IMR-90 (cell line): Measurements from ENCODE around the gene CDK14. TPM values are rescaled to one million over a fixed set of nuclear protein-coding genes. Genes with fewer than 3 reads are reported as not detected.

Source experiments
- ATAC-seq: fragments of 200-7000 bp; cut with Tn5 transposase; 2 replicates; pipeline ENCODE4 v1.9.1; 2020; ENCODE audit warnings: low read depth, mild to moderate bottlenecking, moderate library complexity
- BruUV-seq: library from RNA; stranded (reverse); fragments of 400-500 nt; replicated peaks from 2 replicates; lab custom pipeline; 2021; lab: Mats Ljungman, UMichigan
- CTCF ChIA-PET: fragments of 300-600 bp; formaldehyde crosslinking; extraction: SDS; loops from one replicate; lab custom pipeline; 2021; ENCODE audit warnings: antibody characterized with exemption; lab: Yijun Ruan, JAX
- POLR2A ChIA-PET: fragments of 300-600 bp; sonication (Branson Sonifier 250); formaldehyde crosslinking; loops from one replicate; lab custom pipeline; 2022; ENCODE audit warnings: antibody characterized with exemption; ENCODE audit not compliant: unreplicated experiment; lab: Charles Lee
- DNase-seq: peaks from one replicate; pipeline ENCODE4 v3.0.0; 2013
- H2AFZ ChIP-seq: replicated peaks from 2 replicates; pipeline ENCODE3; 2013; ENCODE audit warnings: low read length, mild to moderate bottlenecking; ENCODE audit not compliant: poor library complexity
- H2AK5ac ChIP-seq: 2 replicates; pipeline ENCODE4 v1.6.1; 2013; ENCODE audit warnings: low read depth, low read length, inconsistent platforms
- H2AK9ac ChIP-seq: replicated peaks from 2 replicates; pipeline ENCODE3; 2013; ENCODE audit warnings: mild to moderate bottlenecking, low read depth, low read length, moderate library complexity; ENCODE audit not compliant: poor library complexity
- H2BK120ac ChIP-seq: 2 replicates; pipeline ENCODE4 v1.6.1; 2013; ENCODE audit warnings: low read depth, low read length, inconsistent platforms
- H2BK15ac ChIP-seq: 3 replicates; pipeline ENCODE4 v1.6.1; 2013; ENCODE audit warnings: low read depth, low read length, inconsistent platforms
- H2BK20ac ChIP-seq: 2 replicates; pipeline ENCODE4 v1.6.1; 2013; ENCODE audit warnings: low read depth, mild to moderate bottlenecking, inconsistent platforms, low read length, moderate library complexity
- H2BK5ac ChIP-seq: 2 replicates; pipeline ENCODE4 v1.6.1; 2013; ENCODE audit warnings: mild to moderate bottlenecking, low read depth, low read length, inconsistent platforms; ENCODE audit not compliant: poor library complexity, severe bottlenecking
- H3K14ac ChIP-seq: replicated peaks from 2 replicates; pipeline ENCODE4 v1.6.1; 2013; ENCODE audit warnings: low read depth, low read length, inconsistent platforms
- H3K18ac ChIP-seq: 2 replicates; pipeline ENCODE4 v1.6.1; 2013; ENCODE audit warnings: low read depth, low read length, control low read depth
- H3K23ac ChIP-seq: 2 replicates; pipeline ENCODE4 v1.6.1; 2013; ENCODE audit warnings: low read depth, low read length, inconsistent platforms
- H3K27ac ChIP-seq: 2 replicates; pipeline ENCODE4 v1.5.1; 2013; ENCODE audit warnings: mild to moderate bottlenecking, control low read depth, low read length; ENCODE audit not compliant: insufficient read depth
- H3K27me3 ChIP-seq: 2 replicates; pipeline ENCODE4 v1.6.1; 2013; ENCODE audit warnings: low read length; ENCODE audit not compliant: control insufficient read depth, insufficient read depth
- H3K36me3 ChIP-seq: 2 replicates; pipeline ENCODE4 v1.6.1; 2013; ENCODE audit warnings: low read length, mixed read lengths; ENCODE audit not compliant: control insufficient read depth, insufficient read depth
- H3K4ac ChIP-seq: 2 replicates; pipeline ENCODE4 v1.6.1; 2013; ENCODE audit warnings: low read depth, low read length, inconsistent platforms
- H3K4me1 ChIP-seq: 2 replicates; pipeline ENCODE4 v1.6.1; 2013; ENCODE audit warnings: low read length, mixed read lengths; ENCODE audit not compliant: control insufficient read depth, insufficient read depth
- H3K4me2 ChIP-seq: 2 replicates; pipeline ENCODE4 v1.6.1; 2013; ENCODE audit warnings: low read depth, mild to moderate bottlenecking, control low read depth, low read length, moderate library complexity
- H3K4me3 ChIP-seq: 2 replicates; pipeline ENCODE4 v1.5.1; 2013; ENCODE audit warnings: low read depth, mild to moderate bottlenecking, control low read depth, low read length, moderate library complexity; ENCODE audit not compliant: insufficient read depth
- H3K56ac ChIP-seq: 2 replicates; pipeline ENCODE4 v1.6.1; 2013; ENCODE audit warnings: low read length, inconsistent platforms; ENCODE audit not compliant: insufficient read depth; ENCODE audit errors: extremely low read depth
- H3K79me1 ChIP-seq, 2 experiments: 2 replicates each; pipeline ENCODE4 v1.6.1; 2013; ENCODE audit warnings: low read length in 2 of 2, inconsistent platforms in 1 of 2, low read depth in 1 of 2
- H3K9ac ChIP-seq: 2 replicates; pipeline ENCODE4 v1.6.1; 2013; ENCODE audit warnings: low read depth, low read length, control low read depth
- H3K9me1 ChIP-seq: 2 replicates; pipeline ENCODE4 v1.6.1; 2013; ENCODE audit warnings: low read length, inconsistent platforms; ENCODE audit not compliant: insufficient read depth
- H3K9me3 ChIP-seq: 2 replicates; pipeline ENCODE4 v1.6.1; 2013; ENCODE audit warnings: low read length; ENCODE audit not compliant: control insufficient read depth, insufficient read depth
- H4K20me1 ChIP-seq: 2 replicates; pipeline ENCODE4 v1.6.1; 2013; ENCODE audit warnings: low read length, inconsistent platforms; ENCODE audit not compliant: insufficient read depth
- H4K5ac ChIP-seq: 2 replicates; pipeline ENCODE4 v1.6.1; 2013; ENCODE audit warnings: mild to moderate bottlenecking, low read depth, low read length, control low read depth
- H4K8ac ChIP-seq, 2 experiments: 2 replicates each; pipeline ENCODE4 v1.6.1; 2013; ENCODE audit warnings: low read depth in 2 of 2, low read length in 2 of 2, control low read depth in 1 of 2, inconsistent platforms in 1 of 2
- H4K91ac ChIP-seq: 2 replicates; pipeline ENCODE4 v1.6.1; 2013; ENCODE audit warnings: low read depth, low read length, inconsistent platforms; ENCODE audit not compliant: insufficient read depth
- BHLHE40 ChIP-seq: fragments of 150-350 bp; IDR thresholded peaks from 2 replicates; pipeline ENCODE4 v1.6.1; 2016; ENCODE audit warnings: mild to moderate bottlenecking, low read depth, low read length
- CTCF ChIP-seq: conservative IDR thresholded peaks from 2 replicates; pipeline ENCODE4 v1.5.1; 2012; ENCODE audit warnings: mild to moderate bottlenecking, low read depth, low read length, improper control_type of control experiment
- ELK1 ChIP-seq: fragments of 150-350 bp; IDR thresholded peaks from 2 replicates; pipeline ENCODE4 v1.6.1; 2016; ENCODE audit warnings: low read depth, mild to moderate bottlenecking, low read length, moderate library complexity, borderline replicate concordance
- MAFK ChIP-seq: IDR thresholded peaks from 2 replicates; pipeline ENCODE4 v1.6.1; 2012; ENCODE audit warnings: low read depth, low read length, improper control_type of control experiment
- MXI1 ChIP-seq: IDR thresholded peaks from 2 replicates; pipeline ENCODE4 v1.6.1; 2012; ENCODE audit warnings: low read depth, mild to moderate bottlenecking, low read length, moderate library complexity, borderline replicate concordance
- NFE2L2 ChIP-seq: fragments of 150-350 bp; IDR thresholded peaks from 2 replicates; pipeline ENCODE4 v1.6.1; 2016; ENCODE audit warnings: low read depth, mild to moderate bottlenecking, low read length
- POLR2A ChIP-seq: IDR thresholded peaks from 2 replicates; pipeline ENCODE4 v1.6.1; 2012; ENCODE audit warnings: mild to moderate bottlenecking, low read depth, low read length
- RFX5 ChIP-seq: IDR thresholded peaks from 2 replicates; pipeline ENCODE4 v1.8.0; 2012; ENCODE audit warnings: low read depth, mild to moderate bottlenecking, low read length, moderate library complexity
- WGBS, 2 experiments: methylation state at CpG; one replicate each; pipeline versions ENCODE4 v1.1.5 to v1.1.7; 2013; ENCODE audit warnings: missing lambda C conversion rate in 2 of 2; ENCODE audit not compliant: insufficient read length in 1 of 2; ENCODE audit errors: extremely low coverage in 2 of 2; 5-methylcytosine and 5-hydroxymethylcytosine counted together
- dilution Hi-C: fragments of 300-500 bp; cut with HindIII; formaldehyde crosslinking; loops from one replicate; pipeline ENCODE4 v1.14.3; 2018; ENCODE audit warnings: low sequenced_read_pairs; ENCODE audit not compliant: unreplicated experiment
- in situ Hi-C: fragments of 300-500 bp; cut with MboI; formaldehyde crosslinking; loops from 3 replicates; pipeline ENCODE4 v1.14.3; 2019; ENCODE audit warnings: low sequenced_read_pairs, inconsistent platforms, mixed read lengths
- intact Hi-C: fragments of 100-400 bp; cut with micrococcal nuclease; formaldehyde crosslinking; loops from 2 replicates; pipeline ENCODE4 v1.10.0; 2022
- polyA plus RNA-seq, 3 experiments: library from polyadenylated mRNA; depleted of rRNA; stranded (reverse); fragments of >200 nt; gene quantifications; 2 replicates each; pipeline ENCODE4 v1.2.3, GENCODE V29; 2012; ENCODE audit warnings: low replicate concordance in 1 of 3
- total RNA-seq: library from RNA; depleted of rRNA; stranded (reverse); fragments of >200 nt; gene quantifications from 2 replicates; pipeline ENCODE4 v1.2.3, GENCODE V29; 2012

Gene CDK14
- total and polyA plus RNA-seq, 2 of the 4 experiments (the other 2 are of a cell fraction): 10.1 to 29.6 TPM

- no peaks in the 10 kb centered on the region for H3K9me1 ChIP-seq
- no peak overlapping the region for H4K91ac ChIP-seq
- no peak overlapping the region for H3K23ac ChIP-seq
- intact Hi-C loops: no loop called here
- no peak for TF ChIP-seq MAFK
- no peak for TF ChIP-seq NFE2L2
- TF ChIP-seq BHLHE40: no peak
- TF ChIP-seq RFX5: no peak
- no peak for TF ChIP-seq ELK1
- TF ChIP-seq POLR2A: no peak
- TF ChIP-seq MXI1: no peak
- TF ChIP-seq CTCF: no peak
- H2AK9ac ChIP-seq: no peak overlapping the region
- no peaks in the 10 kb centered on the region for H4K20me1 ChIP-seq
- H4K8ac ChIP-seq: no peak overlapping the region
- no peaks in the 10 kb centered on the region for H3K36me3 ChIP-seq
- H2AK5ac ChIP-seq: no peak overlapping the region
- H3K14ac ChIP-seq: no peak overlapping the region
- no peak overlapping the region for H3K4me2 ChIP-seq
- no peaks in the 10 kb centered on the region for H3K9me3 ChIP-seq
- H2BK15ac ChIP-seq: no peak overlapping the region
- ChIA-PET CTCF (interaction anchor here (0.6 kb wide), 1 partner anchor 225 kb away, joined by 3 read pairs; no protein-coding TSS in a partner anchor), POLR2A (no interaction called here)
- H4K5ac ChIP-seq: no peak overlapping the region
- H2AFZ ChIP-seq: no peak overlapping the region
- H3K4me1 ChIP-seq: no peaks in the 10 kb centered on the region
- H3K27me3 ChIP-seq: no peaks in the 10 kb centered on the region
- H2BK120ac ChIP-seq: no peak overlapping the region
- 86% methylated on average over 1 of the region's 5 CpGs; no CpG with 5 or more reads in 1 of the 2 experiments for WGBS, 2 experiments
- no peaks in the 10 kb centered on the region for H3K79me1 ChIP-seq
- DNase-seq (no peak), ATAC-seq (no peak)
- H3K27ac ChIP-seq: no peak overlapping the region
- BruUV-seq: no TSS peak
- H3K4me3 ChIP-seq: no peak overlapping the region
- H2BK5ac ChIP-seq: no peak overlapping the region
- dilution Hi-C loops: no loop called here
- no peak overlapping the region for H3K18ac ChIP-seq
- no peak overlapping the region for H3K9ac ChIP-seq
- H2BK20ac ChIP-seq: no peak overlapping the region
- in situ Hi-C loops: no loop called here
- no peak overlapping the region for H3K56ac ChIP-seq
- no peak overlapping the region for H3K4ac ChIP-seq
Measured at GRCh38 chr7:90933984-90934383, 337.9 kb downstream of the CDK14 start.
